Choroid plexus epithelial cell (primary cell): ENCODE measurements around the gene CLIP2.

Experiments used
- DNase-seq: peaks from one replicate; pipeline ENCODE4 v3.0.0-alpha.2; 2010; ENCODE audit warnings: low read depth
- H3K4me3 ChIP-seq: 2 replicates; pipeline ENCODE4 v1.5.1; 2011; ENCODE audit warnings: low read depth, mild to moderate bottlenecking, control low read depth, low read length, moderate library complexity
- TF ChIP-seq, protein P1 (sequence below): conservative IDR thresholded peaks from 2 replicates; pipeline ENCODE4 v1.5.1; 2011; ENCODE audit warnings: low read depth, mild to moderate bottlenecking, control low read depth, inconsistent platforms, low read length, moderate library complexity

CLIP2 gene

GRCh38 chr7:74291535-74291934, 2.3 kb downstream of the CLIP2 start:
- no peak for DNase-seq
- TF ChIP-seq, protein P1, sequence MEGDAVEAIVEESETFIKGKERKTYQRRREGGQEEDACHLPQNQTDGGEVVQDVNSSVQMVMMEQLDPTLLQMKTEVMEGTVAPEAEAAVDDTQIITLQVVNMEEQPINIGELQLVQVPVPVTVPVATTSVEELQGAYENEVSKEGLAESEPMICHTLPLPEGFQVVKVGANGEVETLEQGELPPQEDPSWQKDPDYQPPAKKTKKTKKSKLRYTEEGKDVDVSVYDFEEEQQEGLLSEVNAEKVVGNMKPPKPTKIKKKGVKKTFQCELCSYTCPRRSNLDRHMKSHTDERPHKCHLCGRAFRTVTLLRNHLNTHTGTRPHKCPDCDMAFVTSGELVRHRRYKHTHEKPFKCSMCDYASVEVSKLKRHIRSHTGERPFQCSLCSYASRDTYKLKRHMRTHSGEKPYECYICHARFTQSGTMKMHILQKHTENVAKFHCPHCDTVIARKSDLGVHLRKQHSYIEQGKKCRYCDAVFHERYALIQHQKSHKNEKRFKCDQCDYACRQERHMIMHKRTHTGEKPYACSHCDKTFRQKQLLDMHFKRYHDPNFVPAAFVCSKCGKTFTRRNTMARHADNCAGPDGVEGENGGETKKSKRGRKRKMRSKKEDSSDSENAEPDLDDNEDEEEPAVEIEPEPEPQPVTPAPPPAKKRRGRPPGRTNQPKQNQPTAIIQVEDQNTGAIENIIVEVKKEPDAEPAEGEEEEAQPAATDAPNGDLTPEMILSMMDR: no peak
- H3K4me3 ChIP-seq: no peak overlapping the region

- DNase-seq: no peak
- TF ChIP-seq, protein P1: no peak
Measured at GRCh38 chr7:74292757-74293576, 3.8 kb downstream of the CLIP2 start.

DNA sequence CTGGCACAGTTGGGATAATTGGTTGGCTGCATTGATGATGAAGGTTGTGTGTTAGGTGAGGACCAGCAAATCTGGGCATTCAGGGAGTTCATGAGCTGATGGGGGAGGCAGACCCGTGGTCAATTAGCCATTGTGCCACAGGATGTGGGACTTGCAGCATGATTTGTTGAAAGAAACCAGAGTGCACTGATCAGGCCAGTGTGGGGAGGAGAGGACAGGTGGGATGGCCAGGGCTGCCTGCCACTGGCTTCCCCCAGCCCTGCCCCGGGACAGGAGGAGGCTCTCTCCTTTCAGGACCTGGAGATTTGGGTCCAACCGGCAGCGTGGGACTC, 4.3 kb downstream of the CLIP2 start:
- H3K4me3 ChIP-seq: no peak overlapping the region
- TF ChIP-seq, protein P1: no peak
- no peak for DNase-seq

More at GRCh38 chr7:74292757-74293576, 3.8 kb downstream of the CLIP2 start:
- H3K4me3 ChIP-seq: no peak overlapping the region

GRCh38 chr7:74294191-74294998, 5.2 kb downstream of the CLIP2 start:
- TF ChIP-seq, protein P1: no peak
- H3K4me3 ChIP-seq: no peak overlapping the region
- peak; percentile 39 for DNase-seq

DNA sequence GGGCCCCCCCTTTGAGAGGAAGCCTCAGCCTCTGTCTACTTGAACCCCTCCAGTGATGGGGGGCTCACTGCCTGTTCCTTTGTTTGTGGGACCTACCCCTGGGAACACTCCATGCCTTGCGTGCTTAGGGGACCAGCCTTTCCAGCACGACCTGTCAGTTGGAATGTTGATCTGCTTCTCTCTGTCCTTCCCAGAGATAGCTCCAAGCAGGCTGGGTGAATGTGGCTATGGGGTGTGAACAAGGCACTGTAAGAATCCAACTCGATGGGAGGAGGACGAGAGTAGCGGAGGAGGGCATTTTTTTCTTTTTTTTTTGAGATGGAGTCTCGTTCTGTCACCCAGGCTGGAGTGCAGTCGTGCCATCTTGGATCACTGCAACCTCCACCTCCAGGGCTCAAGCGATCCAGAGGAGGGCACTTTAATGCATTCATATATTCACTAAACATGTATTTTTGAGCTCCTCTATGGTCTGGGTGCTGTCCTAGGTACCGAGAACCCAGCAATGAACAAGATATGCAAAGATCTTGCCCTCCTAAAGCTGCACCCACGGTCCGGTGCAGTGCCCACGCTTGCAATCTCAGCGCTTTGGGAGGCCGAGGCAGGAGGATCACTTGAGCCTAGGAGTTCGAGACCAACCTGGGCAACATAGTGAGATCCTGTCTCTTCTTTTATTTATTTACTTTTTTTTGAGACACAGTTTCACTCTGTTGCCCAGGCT, 8.5 kb downstream of the CLIP2 start:
- TF ChIP-seq, protein P1: no peak
- no peak for DNase-seq
- no peak overlapping the region for H3K4me3 ChIP-seq

DNA sequence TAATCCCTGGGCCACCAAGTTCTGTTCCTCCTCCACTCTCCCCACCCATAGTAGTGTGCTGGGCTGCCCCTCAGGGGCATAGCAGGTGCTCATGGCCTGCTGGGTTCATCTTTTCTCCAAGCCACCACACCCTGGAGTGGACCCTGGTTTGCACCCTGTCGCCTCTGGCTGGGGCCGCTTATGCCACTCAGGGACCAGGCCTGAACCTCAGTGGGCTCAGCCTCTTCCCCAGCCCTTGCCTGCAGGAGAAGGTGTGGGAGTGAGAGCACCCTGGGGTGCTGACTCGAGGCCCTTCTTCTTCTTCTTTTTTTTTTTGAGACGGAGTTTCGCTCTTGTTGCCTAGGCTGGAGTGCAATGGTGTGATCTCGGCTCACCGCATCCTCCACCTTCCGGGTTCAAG, 10.2 kb downstream of the CLIP2 start:
- no peak for DNase-seq
- H3K4me3 ChIP-seq: no peak overlapping the region
- TF ChIP-seq, protein P1: no peak
